AG04450 (cell line): ENCODE measurements around the gene RND2. TPM values are rescaled to one million over a fixed set of nuclear protein-coding genes. Genes with fewer than 3 reads are reported as not detected.

Experiments used
- CTCF ChIA-PET: fragments of 300-600, 350-600 bp; formaldehyde crosslinking; extraction: SDS; loops from one replicate; lab custom pipeline; 2022; ENCODE audit warnings: antibody characterized with exemption, inconsistent platforms; lab: Charles Lee
- POLR2A ChIA-PET: fragments of 350-600 bp; formaldehyde crosslinking; extraction: SDS; loops from one replicate; lab custom pipeline; 2021; ENCODE audit warnings: antibody characterized with exemption, inconsistent platforms; lab: Yijun Ruan, JAX
- DNase-seq: peaks from one replicate; pipeline ENCODE4 v3.0.0-alpha.2; 2011; ENCODE audit warnings: low read depth, low spot score
- H3K27ac ChIP-seq: one replicate; pipeline ENCODE4 v1.5.1; 2012; ENCODE audit warnings: low read depth, low read length, control low read depth
- H3K27me3 ChIP-seq: one replicate; pipeline ENCODE4 v1.6.0; 2012; ENCODE audit warnings: low read length; ENCODE audit not compliant: control insufficient read depth, insufficient read depth
- H3K4me3 ChIP-seq: 2 replicates; pipeline ENCODE4 v1.5.1; 2011; ENCODE audit warnings: mild to moderate bottlenecking, low read depth, low read length, control low read depth
- H3K9me3 ChIP-seq: 2 replicates; pipeline ENCODE4 v1.5.1; 2012; ENCODE audit warnings: low read length; ENCODE audit not compliant: control insufficient read depth, insufficient read depth
- polyA plus RNA-seq: library from polyadenylated mRNA; depleted of rRNA; stranded (reverse); fragments of >200 nt; gene quantifications from 2 replicates; pipeline ENCODE4 v1.2.3, GENCODE V29; 2011
- TF ChIP-seq, protein P1 (sequence below): IDR thresholded peaks from 2 replicates; pipeline ENCODE4 v1.5.1; 2011; ENCODE audit warnings: low read depth, low read length, control low read depth, inconsistent platforms

Gene RND2
- polyA plus RNA-seq, 1 experiment = 1.7 TPM

DNA sequence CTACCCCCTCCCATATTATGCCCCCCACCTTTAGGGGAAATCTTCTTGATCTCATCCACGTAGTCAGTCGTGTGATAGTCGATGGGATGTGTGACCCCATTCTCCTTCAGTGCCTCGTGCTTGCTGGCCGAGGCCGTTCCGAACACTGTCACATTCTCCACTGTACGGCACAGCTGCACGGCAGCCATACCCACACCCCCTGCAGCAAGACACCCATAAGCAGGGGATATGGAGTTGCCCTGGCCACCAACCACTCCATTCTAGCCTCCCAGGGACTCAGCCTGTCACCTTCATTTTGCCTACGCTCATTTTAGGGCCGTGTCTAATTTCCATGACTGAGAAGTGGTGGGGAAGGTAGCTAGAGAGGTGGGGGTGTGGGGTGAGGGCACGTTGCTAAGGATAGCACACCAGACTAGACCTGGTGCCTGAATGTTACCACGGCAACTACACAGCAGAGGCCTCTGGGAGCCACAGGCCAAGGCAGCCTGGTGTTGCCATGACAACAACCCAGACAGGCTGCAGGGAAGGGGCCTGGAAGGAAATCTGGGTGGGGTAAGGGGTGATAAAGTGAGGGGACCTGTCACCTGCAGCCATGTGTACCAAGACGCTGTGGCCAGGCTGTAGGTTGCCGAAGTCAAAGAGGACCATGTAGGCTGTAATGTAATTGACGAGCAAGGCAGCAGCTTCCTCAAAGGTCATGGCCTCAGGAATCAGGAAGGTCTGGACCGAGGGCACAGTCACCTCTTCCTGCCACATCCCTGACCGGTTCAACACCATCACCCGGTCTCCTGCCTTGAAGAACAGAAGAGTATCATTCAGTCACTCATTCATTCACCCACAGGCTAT, 6.8 kb upstream of the RND2 start:
- POLR2A ChIA-PET = interaction anchor here (0.9 to 1.1 kb wide), 2 partner anchors 153 to 298 kb away, joined by 3 to 4 read pairs; partner anchors contain the start of gene NBR1
- Histone ChIP-seq H3K27ac (no peak overlapping the region), H3K9me3 (no peaks in the 10 kb centered on the region; the same call in 1 of the 2 replicates), H3K4me3 (no peak overlapping the region), H3K27me3 (no peaks in the 10 kb centered on the region)
- TF ChIP-seq, protein P1, sequence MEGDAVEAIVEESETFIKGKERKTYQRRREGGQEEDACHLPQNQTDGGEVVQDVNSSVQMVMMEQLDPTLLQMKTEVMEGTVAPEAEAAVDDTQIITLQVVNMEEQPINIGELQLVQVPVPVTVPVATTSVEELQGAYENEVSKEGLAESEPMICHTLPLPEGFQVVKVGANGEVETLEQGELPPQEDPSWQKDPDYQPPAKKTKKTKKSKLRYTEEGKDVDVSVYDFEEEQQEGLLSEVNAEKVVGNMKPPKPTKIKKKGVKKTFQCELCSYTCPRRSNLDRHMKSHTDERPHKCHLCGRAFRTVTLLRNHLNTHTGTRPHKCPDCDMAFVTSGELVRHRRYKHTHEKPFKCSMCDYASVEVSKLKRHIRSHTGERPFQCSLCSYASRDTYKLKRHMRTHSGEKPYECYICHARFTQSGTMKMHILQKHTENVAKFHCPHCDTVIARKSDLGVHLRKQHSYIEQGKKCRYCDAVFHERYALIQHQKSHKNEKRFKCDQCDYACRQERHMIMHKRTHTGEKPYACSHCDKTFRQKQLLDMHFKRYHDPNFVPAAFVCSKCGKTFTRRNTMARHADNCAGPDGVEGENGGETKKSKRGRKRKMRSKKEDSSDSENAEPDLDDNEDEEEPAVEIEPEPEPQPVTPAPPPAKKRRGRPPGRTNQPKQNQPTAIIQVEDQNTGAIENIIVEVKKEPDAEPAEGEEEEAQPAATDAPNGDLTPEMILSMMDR = no peak
- no peak for DNase-seq
- CTCF ChIA-PET = interaction anchor here (1.0 to 1.8 kb wide), 2 partner anchors 20 to 291 kb away, joined by 3 to 6 read pairs; partner anchors contain the start of gene RPL27

DNA sequence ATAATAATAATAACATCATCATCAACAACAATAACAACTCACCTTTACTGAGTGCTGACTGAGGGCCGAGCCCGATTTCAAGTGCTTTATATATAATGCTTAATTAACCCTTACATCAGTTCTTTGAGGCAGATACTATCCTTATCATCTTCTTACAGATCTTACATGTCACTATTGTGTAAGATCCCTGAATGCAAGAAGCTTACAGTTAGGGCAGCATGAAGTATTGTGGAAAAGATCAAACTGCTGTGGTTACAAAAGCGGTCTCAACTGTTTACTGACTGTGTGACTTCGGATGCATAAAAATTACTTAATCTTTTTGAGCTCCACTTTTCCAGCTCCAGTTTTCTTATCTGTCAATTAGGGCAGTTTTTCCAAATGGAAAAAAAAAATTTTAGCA, 6.1 kb upstream of the RND2 start:
- DNase-seq = no peak
- no peak overlapping the region for H3K4me3 ChIP-seq
- no peaks in the 10 kb centered on the region for H3K27me3 ChIP-seq
- H3K9me3 ChIP-seq = no peaks in the 10 kb centered on the region; the same call in 1 of the 2 replicates
- ChIA-PET POLR2A (interaction anchor here (0.9 to 1.1 kb wide), 2 partner anchors 153 to 297 kb away, joined by 3 to 4 read pairs; partner anchors contain the start of gene NBR1), CTCF (interaction anchor here (0.6 to 1.8 kb wide), 3 partner anchors 21 to 1330 kb away, joined by 3 to 6 read pairs (median 4); partner anchors contain the start of gene RPL27)
- H3K27ac ChIP-seq = no peak overlapping the region
- TF ChIP-seq, protein P1 = no peak

DNA sequence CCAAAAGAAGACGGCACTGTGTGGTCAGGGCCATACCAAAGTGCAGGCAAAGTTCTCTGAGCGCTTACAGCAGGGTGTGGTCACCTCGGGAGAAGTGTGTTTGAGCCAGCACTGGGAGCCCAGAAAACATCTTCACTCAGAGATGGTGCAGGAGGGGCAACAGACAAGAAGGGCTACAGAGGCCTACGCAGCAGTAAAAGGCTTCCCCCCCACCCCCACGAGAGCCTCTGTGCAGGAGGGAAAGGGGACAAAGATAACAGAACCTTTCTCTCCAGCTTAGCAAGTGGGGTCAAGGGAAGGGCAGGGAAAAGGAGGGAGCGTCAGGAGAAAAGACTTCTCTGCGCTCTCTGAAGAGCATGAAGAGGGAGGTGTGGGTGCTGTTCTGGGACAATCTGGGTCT, 5.6 kb upstream of the RND2 start:
- Histone ChIP-seq H3K27ac (no peak overlapping the region), H3K9me3 (no peaks in the 10 kb centered on the region; the same call in 1 of the 2 replicates), H3K27me3 (no peaks in the 10 kb centered on the region), H3K4me3 (0 out of 2 replicates have a peak overlapping the region, but pooled peaks have one; percentile 1)
- DNase-seq = no peak
- TF ChIP-seq, protein P1 = no peak
- CTCF ChIA-PET = interaction anchor here (0.6 to 1.8 kb wide), 3 partner anchors 22 to 1330 kb away, joined by 3 to 6 read pairs (median 4); partner anchors contain the start of gene RPL27
- POLR2A ChIA-PET = interaction anchor here (0.9 to 1.1 kb wide), 2 partner anchors 152 to 296 kb away, joined by 3 to 4 read pairs; partner anchors contain the start of gene NBR1

GRCh38 chr17:43020030-43020621, 4.9 kb upstream of the RND2 start:
- TF ChIP-seq, protein P1 = no peak
- ChIA-PET POLR2A (interaction anchor here (0.5 to 0.8 kb wide), 3 partner anchors 22 to 152 kb away, joined by 3 to 4 read pairs (median 3); partner anchors contain the start of gene RPL27), CTCF (no interaction called here)

More at GRCh38 chr17:43020030-43020621, 4.9 kb upstream of the RND2 start:
- Histone ChIP-seq H3K27ac (peak overlapping the region; percentile 11), H3K27me3 (no peaks in the 10 kb centered on the region), H3K4me3 (peak overlapping the region; percentile 10), H3K9me3 (no peaks in the 10 kb centered on the region; the same call in 1 of the 2 replicates)
- no peak for DNase-seq
